ENCODE results near the gene KRTAP4-2.

DNA sequence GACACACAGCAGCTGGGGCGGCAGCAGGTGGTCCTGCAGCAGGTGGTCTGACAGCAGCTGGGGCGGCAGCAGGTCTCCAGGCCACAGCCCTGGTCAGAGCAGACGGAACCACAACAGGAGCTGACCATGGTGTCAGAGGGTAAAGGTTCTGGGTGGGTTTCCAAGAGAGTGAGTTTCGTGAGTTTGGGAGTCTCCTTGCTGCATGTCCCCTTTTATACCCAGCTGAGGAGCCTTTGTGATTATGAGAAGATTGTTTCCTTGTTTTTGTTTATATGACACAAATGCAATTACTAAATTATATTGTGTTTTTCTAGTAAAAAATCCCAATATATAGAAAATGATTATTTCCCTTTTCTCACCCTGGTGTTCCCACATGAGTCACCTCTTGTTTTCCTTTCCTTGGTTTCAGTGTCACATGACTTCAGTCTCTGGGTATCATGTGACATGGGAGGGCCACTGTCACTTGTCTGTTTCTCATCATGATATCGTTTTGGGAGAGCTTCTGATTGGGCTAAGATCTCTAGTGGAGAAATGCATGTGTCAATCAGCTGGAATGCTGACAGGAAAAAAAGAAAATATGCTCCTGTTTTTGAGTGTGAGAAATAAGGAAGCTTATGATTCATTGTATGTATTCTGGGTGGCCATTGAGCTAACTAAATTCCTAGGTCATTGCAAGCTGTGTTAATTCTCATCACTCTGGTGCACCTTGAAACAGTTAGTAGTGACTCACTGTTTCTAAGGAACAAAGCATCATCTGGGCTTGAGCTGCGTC is 37.5 kb downstream of the KRTAP4-2 start, which contains the start of gene KRTAP4-6:
- TF ChIP-seq GATA2 (IDR thresholded peaks at IDR 0.05; ENCODE audit: low read depth, low read length), result no peak
- no peak for TF ChIP-seq GATA3 (IDR thresholded peaks at IDR 0.05; ENCODE audit: low read depth, low read length)

All from SH-SY5Y (cell line).